Measurements from ENCODE around the gene TPTE2.
"Not testable (repeated sequence)": the region's sequence is repeated elsewhere in the genome, so short reads cannot be mapped to it uniquely, and the experiment has no call there.

The TPTE2 gene

GRCh38 chr13:19567820-19568534, 6.6 kb upstream of the TPTE2 start:
- in situ Hi-C loops (cut with MboI; ENCODE audit: low sequenced_read_pairs) = no loop called here

DNA sequence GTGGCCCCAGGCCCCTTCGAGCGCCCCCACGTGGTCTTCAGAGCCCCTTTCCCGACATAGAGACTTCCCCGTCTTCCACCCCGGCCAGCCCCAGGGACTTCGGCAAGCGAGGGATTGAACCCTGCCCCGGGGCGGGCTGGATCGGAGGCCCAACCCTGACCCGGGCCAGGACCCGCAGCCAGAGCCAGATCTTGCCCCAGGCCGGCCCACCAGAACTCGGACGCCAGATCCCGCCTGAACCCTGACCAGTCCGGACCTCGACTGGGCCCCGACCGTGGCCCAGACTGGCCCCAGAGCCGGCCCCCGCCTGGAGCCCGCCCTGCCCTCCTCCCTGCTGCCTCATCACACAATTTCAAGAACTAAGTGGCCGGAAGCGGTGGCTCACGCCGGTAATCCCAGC, 253 bp upstream of the TPTE2 start:
- in situ Hi-C loops (cut with MboI; ENCODE audit: low sequenced_read_pairs) = no loop called here

DNA sequence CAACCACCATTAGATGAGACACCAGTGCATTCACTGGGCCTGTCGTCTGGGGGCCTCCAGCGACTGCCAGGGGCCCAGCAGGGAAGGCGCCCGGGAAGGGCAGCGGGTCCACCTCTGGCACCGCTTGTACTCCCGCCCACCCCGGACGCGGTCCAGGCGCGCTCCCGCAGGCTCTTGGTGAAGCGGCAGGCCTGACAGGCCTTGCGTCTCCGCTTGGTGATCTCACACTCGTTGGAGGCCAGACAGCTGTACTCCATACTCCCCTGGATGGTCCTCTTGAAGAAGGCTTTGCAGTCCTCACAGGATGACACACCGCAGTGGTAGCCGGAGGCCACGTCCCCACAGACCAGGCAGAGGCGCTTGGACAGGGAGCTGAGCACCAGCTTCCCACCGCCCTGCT, 660 bp downstream of the TPTE2 start:
- in situ Hi-C loops (cut with MboI; ENCODE audit: low sequenced_read_pairs) = not testable (repeated sequence)

GRCh38 chr13:19559739-19560138, 1.6 kb downstream of the TPTE2 start:
- in situ Hi-C loops (cut with MboI; ENCODE audit: low sequenced_read_pairs) = not testable (repeated sequence)

DNA sequence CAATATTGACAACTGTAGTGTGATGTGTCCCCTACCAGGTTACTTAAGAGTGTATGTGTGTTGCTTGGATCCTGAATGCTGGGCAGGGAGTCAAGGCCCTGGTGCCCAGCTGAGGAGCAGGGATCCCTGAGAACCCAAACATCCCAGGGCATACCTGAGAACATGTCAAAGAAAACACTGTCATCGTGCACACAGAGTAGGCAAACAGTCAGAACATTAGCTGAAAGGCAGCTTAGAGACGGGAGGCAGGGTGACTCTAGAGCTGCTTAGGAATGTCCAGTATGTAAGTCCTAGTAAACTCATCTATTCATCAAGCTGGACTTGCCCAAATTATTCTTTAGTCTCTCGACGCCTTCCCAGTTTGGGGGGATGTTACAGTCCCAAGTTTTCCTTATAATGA, 4.0 kb downstream of the TPTE2 start:
- in situ Hi-C loops (cut with MboI; ENCODE audit: low sequenced_read_pairs) = not testable (repeated sequence)

GRCh38 chr13:19549245-19549644, 12.1 kb downstream of the TPTE2 start:
- in situ Hi-C loops (cut with MboI; ENCODE audit: low sequenced_read_pairs) = not testable (repeated sequence)

DNA sequence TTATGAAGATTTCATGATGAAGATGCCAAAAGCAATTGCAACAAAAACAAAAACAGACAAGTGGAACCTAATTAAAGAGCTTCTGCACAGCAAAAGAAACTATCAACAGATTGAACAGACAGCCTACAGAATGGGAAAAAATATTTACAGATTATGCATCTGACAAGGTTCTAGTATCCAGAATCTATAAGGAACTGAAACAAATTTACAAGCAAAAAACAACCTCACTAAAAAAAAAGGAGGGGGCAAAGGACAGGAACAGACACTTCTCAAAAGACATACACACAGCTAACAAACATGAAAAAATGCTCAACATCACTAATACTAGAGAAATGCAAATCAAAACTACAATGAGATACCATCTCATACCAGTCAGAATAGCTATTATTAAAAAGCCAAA, 35.7 kb downstream of the TPTE2 start:
- in situ Hi-C loops (cut with MboI; ENCODE audit: low sequenced_read_pairs) = not testable (repeated sequence)

DNA sequence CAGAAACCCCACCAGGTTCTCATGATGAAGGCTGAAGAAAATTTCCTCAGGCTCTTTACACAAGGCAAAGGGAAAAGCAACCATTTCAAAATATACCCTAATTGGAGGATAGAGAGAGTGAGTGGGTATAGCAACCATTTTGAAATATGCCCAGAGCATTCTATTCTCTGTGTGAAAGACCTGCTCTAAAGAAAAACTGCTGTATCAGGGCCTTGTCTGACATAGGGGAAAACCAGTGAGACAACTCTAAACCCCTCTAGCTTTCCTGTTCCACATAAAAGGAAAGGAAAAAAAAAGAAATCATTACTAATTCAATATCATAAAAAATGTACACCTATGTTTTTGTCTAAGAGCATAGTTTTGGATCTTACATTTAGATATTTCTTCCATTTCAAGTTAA, 42.3 kb downstream of the TPTE2 start:
- in situ Hi-C loops (cut with MboI; ENCODE audit: low sequenced_read_pairs) = no loop called here

DNA sequence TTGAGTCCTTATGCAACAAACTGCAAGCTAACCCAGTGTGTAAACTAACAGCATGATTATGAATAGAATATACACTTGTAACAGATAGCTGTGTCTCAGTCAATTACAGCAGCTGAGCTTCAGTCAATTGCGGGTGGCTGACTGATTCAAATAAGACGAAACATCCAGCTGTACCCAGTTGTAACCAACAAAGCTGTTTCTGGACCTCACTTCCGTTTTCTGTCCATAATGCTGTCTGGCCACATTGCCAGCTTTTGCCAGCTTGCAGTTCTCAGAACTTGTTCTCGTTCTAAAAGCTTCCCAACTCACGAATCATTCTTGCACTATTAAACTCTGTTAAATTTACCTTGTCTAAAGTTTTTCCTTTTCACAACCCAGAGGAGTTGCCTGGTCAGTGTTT, 53.7 kb downstream of the TPTE2 start:
- in situ Hi-C loops (cut with MboI; ENCODE audit: low sequenced_read_pairs) = not testable (repeated sequence)

DNA sequence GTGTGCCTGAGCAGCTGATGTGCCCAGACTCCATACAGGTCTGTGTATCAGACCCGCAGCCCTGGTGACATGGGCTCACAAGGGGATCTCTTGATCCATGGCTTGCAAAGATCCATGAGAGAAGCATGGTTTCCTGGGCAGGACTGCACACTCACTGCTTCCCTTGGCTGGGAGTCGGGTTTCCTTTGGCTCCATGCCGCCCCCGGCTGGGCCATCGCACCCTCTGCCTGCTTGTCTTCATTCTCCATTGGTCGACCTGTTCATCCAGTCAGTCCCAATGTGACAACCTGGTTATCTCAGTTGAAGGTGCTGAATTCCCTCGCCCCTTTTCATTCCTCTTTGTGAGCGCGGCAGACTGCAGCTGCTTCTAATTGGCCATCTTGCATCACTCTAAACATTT, 101.2 kb downstream of the TPTE2 start:
- in situ Hi-C loops (cut with MboI; ENCODE audit: low sequenced_read_pairs) = not testable (repeated sequence)

DNA sequence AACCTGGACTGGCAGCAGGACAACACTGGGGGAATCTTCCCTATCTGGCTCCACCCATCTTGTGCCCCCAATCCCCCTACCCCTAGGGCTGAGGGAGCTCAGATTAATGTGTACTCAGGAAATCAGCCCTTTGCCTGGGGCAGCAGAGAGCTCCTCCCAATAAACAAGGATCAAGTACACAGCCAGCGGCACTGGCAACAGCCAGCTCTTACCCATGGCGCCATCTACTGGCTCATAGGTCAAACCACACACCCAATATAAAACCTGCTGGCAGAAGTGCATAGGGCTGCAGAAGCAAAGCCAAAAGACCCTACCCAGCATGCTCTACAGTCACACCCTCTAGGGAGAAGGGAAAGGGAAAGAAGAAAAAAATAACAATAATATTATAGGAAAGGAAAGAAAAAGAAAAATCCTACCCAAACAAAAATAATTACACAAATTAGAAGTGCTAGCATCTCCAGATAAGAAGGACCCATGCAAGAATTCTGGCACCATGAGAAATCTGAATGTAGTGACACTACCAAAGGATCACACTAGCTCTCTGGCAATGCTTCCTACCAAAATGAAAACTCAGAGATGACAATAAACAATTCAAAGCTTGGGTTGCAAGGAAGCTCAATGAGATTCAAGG, 122.2 kb downstream of the TPTE2 start:
- in situ Hi-C loops (cut with MboI; ENCODE audit: low sequenced_read_pairs) = not testable (repeated sequence)

DNA sequence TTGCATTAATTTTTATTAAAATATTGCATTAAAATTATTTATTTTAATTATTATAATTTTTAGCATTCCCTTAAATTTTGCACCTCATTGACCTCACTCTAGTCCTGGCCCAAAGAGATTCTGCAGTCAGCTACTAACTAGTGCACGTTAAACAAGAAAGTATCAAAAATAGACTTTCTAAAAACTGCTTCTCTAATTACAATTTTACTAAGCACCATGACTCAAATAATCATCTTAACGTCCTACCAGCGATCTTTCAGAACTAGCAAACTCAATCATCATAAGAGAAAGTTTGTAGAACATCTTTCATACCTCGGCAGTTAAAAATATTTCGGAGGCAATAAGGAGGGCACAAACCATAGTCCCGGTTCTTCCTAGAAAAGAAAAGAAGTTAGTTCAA, 123.6 kb downstream of the TPTE2 start:
- in situ Hi-C loops (cut with MboI; ENCODE audit: low sequenced_read_pairs) = not testable (repeated sequence)

GRCh38 chr13:19422236-19422635, 139.1 kb downstream of the TPTE2 start:
- in situ Hi-C loops (cut with MboI; ENCODE audit: low sequenced_read_pairs) = not testable (repeated sequence)

DNA sequence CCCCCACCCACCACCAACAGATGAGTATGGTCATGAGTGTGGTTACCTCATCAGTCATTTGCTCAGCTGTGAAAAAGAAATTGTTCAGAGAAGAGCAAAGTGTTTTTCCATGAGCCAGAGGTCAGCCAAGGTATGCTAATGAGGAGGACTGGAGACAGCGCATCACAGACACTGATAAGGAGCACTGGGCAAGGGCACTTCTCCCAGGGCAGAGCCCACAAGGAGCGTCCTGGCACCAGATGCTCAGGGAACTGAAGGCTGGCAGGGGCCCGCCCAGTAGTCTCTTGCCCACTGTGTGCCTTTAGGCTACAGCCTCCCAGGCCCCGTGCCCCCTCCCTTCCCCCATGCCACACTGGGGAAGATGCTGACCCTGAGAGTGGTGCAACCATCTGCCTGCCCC, 148.8 kb downstream of the TPTE2 start:
- in situ Hi-C loops (cut with MboI; ENCODE audit: low sequenced_read_pairs) = not testable (repeated sequence)

DNA sequence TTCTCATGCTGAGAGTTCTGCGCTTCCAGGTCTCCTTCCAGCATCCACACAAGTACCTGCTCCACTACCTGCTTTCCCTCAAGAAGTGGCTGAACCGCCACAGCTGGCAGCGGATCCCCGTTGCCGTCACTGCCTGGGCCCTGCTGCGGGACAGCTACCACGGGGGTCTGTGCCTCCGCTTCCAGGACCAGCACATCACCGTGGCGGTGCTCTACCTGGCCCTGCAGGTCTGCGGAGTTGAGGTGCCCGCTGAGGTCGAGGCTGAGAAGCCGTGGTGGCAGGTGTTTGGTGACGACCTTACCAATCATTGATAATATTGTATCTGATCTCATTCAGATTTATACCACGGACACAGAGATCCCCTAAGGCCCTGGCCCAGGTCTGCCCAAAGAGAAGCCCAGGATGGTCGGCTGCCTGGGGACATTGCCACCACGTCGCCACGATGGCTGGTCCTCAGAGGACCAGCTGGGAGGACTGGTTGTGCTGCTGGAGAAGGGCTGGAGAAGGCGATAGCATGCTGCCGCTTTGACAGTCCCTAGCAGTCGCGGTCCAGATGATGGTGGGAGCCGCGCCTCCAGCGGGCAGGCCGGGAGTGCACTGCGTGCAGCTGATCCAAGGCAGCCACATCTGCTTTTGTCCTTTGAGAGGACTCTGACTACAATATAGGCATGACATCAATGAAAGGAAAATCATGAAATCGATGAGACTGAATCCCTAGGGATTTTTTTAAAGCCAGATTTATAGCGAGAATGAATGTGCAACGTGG, 178.4 kb downstream of the TPTE2 start:
- in situ Hi-C loops (cut with MboI; ENCODE audit: low sequenced_read_pairs) = not testable (repeated sequence)

- in situ Hi-C loops (cut with MboI; ENCODE audit: low sequenced_read_pairs) = no loop called here
Measured at GRCh38 chr13:19382111-19382510, 179.2 kb downstream of the TPTE2 start.
